Subcutaneous adipose tissue (tissue), 4 donors: ENCODE data around the gene RSPH6A. TPM values are rescaled to one million over a fixed set of nuclear protein-coding genes. Genes with fewer than 3 reads are reported as not detected.

ENCODE experiments used
- CTCF ChIP-seq: fragments of 450-650 bp; IDR thresholded peaks from one replicate; pipeline ENCODE4 v1.5.1; 2016; ENCODE audit warnings: low read depth, mild to moderate bottlenecking, control low read depth, antibody characterized with exemption, moderate library complexity
- total RNA-seq, 4 donors: library from RNA; depleted of rRNA; stranded (reverse); fragments of >200 nt; gene quantifications; one replicate each; pipeline ENCODE4 v1.1.0, GENCODE V29; 2016

RSPH6A gene
- total RNA-seq, 4 donors from 2014 or later: not detected

GRCh38 chr19:45757695-45758094, 57.4 kb downstream of the RSPH6A start:
- no peak for TF ChIP-seq CTCF

GRCh38 chr19:45754323-45754722, 60.8 kb downstream of the RSPH6A start:
- TF ChIP-seq CTCF: no peak

- TF ChIP-seq CTCF: no peak
Measured at GRCh38 chr19:45753548-45753947, 61.6 kb downstream of the RSPH6A start.

- TF ChIP-seq CTCF: no peak
Measured at GRCh38 chr19:45752639-45753038, 62.5 kb downstream of the RSPH6A start.

GRCh38 chr19:45747513-45747912, 67.6 kb downstream of the RSPH6A start:
- no peak for TF ChIP-seq CTCF

GRCh38 chr19:45746866-45747265, 68.2 kb downstream of the RSPH6A start:
- no peak for TF ChIP-seq CTCF

Other genes with a start within 250 kb of the RSPH6A start
- 10 to 100 TPM in 1 of 4 donors, 1 to 10 TPM in 3; 2.7 to 11.6 (median 6.4) TPM for gene OPA3, start 230.5 kb downstream of the RSPH6A start, total RNA-seq
- 10 to 100 TPM in 1 of 4 donors, 1 to 10 TPM in 3; 2.0 to 10.4 (median 5.9) TPM for gene GPR4, start 213.1 kb downstream of the RSPH6A start, total RNA-seq
- gene EML2, start 175.9 kb downstream of the RSPH6A start, total RNA-seq: 10 to 100 TPM in 3 of 4 donors, 1 to 10 TPM in 1; 5.4 to 32.6 (median 20.7) TPM
- gene GIPR, start 147.1 kb downstream of the RSPH6A start, total RNA-seq: 10 to 100 TPM in 1 of 4 donors, 1 to 10 TPM in 2, under 1 TPM in 1; 0.34 to 20.0 (median 1.4) TPM
- gene SNRPD2, start 123.4 kb downstream of the RSPH6A start, total RNA-seq: 100 to 1,000 TPM; 117 to 159 (median 152) TPM
- gene QPCTL, start 122.6 kb downstream of the RSPH6A start, total RNA-seq: 1 to 10 TPM; 1.3 to 8.5 (median 3.3) TPM
- 10 to 100 TPM in 1 of 4 donors, 1 to 10 TPM in 3; 5.1 to 12.1 (median 6.0) TPM for gene FBXO46, start 84.4 kb downstream of the RSPH6A start, total RNA-seq
- not detected for gene MEIOSIN, start 81.9 kb downstream of the RSPH6A start, total RNA-seq
- gene SIX5, start 46.1 kb downstream of the RSPH6A start, total RNA-seq: 10 to 100 TPM in 1 of 4 donors, 1 to 10 TPM in 3; 4.2 to 20.3 (median 6.9) TPM
- 10 to 100 TPM in 3 of 4 donors, 1 to 10 TPM in 1; 7.0 to 39.2 (median 18.6) TPM for gene DMPK, start 32.8 kb downstream of the RSPH6A start, total RNA-seq
- 10 to 100 TPM in 3 of 4 donors, 1 to 10 TPM in 1; 8.3 to 58.4 (median 16.6) TPM for gene DMWD, start 22.5 kb downstream of the RSPH6A start, total RNA-seq
- 10 to 100 TPM; 15.7 to 50.5 (median 28.8) TPM for gene SYMPK, start 47.8 kb upstream of the RSPH6A start, total RNA-seq
- gene FOXA3, start 49.0 kb upstream of the RSPH6A start, total RNA-seq: not detected
- 10 to 100 TPM in 2 of 4 donors, 1 to 10 TPM in 2; 2.9 to 24.5 (median 10.9) TPM for gene IRF2BP1, start 70.8 kb upstream of the RSPH6A start, total RNA-seq
- 1 to 10 TPM; 1.7 to 3.3 (median 2.5) TPM for gene MYPOP, start 87.3 kb upstream of the RSPH6A start, total RNA-seq
- gene NANOS2, start 99.5 kb upstream of the RSPH6A start, total RNA-seq: not detected
- 1 to 10 TPM in 3 of 4 donors, under 1 TPM in 1; 0.68 to 9.2 (median 1.9) TPM for gene NOVA2, start 158.6 kb upstream of the RSPH6A start, total RNA-seq
- gene CCDC61, start 180.2 kb upstream of the RSPH6A start, total RNA-seq: 10 to 100 TPM in 1 of 4 donors, 1 to 10 TPM in 3; 2.8 to 12.2 (median 4.5) TPM
- gene PGLYRP1, start 207.7 kb upstream of the RSPH6A start, total RNA-seq: not detected
- not detected for gene IGFL4, start 225.7 kb upstream of the RSPH6A start, total RNA-seq